Measurements from ENCODE around the gene WDR36.

GRCh38 chr5:111153945-111154344 lies 61.8 kb downstream of the WDR36 start:
- TF ChIP-seq POLR2A (IDR thresholded peaks at IDR 0.05; ENCODE audit: low read length) = no peak
- TF ChIP-seq, protein P1, sequence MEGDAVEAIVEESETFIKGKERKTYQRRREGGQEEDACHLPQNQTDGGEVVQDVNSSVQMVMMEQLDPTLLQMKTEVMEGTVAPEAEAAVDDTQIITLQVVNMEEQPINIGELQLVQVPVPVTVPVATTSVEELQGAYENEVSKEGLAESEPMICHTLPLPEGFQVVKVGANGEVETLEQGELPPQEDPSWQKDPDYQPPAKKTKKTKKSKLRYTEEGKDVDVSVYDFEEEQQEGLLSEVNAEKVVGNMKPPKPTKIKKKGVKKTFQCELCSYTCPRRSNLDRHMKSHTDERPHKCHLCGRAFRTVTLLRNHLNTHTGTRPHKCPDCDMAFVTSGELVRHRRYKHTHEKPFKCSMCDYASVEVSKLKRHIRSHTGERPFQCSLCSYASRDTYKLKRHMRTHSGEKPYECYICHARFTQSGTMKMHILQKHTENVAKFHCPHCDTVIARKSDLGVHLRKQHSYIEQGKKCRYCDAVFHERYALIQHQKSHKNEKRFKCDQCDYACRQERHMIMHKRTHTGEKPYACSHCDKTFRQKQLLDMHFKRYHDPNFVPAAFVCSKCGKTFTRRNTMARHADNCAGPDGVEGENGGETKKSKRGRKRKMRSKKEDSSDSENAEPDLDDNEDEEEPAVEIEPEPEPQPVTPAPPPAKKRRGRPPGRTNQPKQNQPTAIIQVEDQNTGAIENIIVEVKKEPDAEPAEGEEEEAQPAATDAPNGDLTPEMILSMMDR (IDR thresholded peaks at IDR 0.05) = no peak
- TF ChIP-seq, protein P2, sequence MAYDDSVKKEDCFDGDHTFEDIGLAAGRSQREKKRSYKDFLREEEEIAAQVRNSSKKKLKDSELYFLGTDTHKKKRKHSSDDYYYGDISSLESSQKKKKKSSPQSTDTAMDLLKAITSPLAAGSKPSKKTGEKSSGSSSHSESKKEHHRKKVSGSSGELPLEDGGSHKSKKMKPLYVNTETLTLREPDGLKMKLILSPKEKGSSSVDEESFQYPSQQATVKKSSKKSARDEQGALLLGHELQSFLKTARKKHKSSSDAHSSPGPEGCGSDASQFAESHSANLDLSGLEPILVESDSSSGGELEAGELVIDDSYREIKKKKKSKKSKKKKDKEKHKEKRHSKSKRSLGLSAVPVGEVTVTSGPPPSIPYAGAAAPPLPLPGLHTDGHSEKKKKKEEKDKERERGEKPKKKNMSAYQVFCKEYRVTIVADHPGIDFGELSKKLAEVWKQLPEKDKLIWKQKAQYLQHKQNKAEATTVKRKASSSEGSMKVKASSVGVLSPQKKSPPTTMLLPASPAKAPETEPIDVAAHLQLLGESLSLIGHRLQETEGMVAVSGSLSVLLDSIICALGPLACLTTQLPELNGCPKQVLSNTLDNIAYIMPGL (CRISPR knock-in tag; IDR thresholded peaks at IDR 0.05; ENCODE audit: borderline replicate concordance) = no peak
- TF ChIP-seq TP53 (CRISPR knock-in tag; IDR thresholded peaks at IDR 0.05) = no peak
- no peak for TF ChIP-seq EP300 (IDR thresholded peaks at IDR 0.05)
- no peak for TF ChIP-seq SMC3 (IDR thresholded peaks at IDR 0.05)
- no peak for TF ChIP-seq KDM1A (IDR thresholded peaks at IDR 0.05; ENCODE audit: low read depth)
- TF ChIP-seq ZSCAN20 (CRISPR knock-in tag; IDR thresholded peaks at IDR 0.05) = no peak
- no peak for TF ChIP-seq RNF2 (IDR thresholded peaks at IDR 0.05; ENCODE audit: borderline replicate concordance, low read depth)
- TF ChIP-seq NPAS2 (CRISPR knock-in tag; IDR thresholded peaks at IDR 0.05; ENCODE audit: borderline replicate concordance) = no peak
- no peak for TF ChIP-seq CBX8 (IDR thresholded peaks at IDR 0.05)
- TF ChIP-seq, protein P3, sequence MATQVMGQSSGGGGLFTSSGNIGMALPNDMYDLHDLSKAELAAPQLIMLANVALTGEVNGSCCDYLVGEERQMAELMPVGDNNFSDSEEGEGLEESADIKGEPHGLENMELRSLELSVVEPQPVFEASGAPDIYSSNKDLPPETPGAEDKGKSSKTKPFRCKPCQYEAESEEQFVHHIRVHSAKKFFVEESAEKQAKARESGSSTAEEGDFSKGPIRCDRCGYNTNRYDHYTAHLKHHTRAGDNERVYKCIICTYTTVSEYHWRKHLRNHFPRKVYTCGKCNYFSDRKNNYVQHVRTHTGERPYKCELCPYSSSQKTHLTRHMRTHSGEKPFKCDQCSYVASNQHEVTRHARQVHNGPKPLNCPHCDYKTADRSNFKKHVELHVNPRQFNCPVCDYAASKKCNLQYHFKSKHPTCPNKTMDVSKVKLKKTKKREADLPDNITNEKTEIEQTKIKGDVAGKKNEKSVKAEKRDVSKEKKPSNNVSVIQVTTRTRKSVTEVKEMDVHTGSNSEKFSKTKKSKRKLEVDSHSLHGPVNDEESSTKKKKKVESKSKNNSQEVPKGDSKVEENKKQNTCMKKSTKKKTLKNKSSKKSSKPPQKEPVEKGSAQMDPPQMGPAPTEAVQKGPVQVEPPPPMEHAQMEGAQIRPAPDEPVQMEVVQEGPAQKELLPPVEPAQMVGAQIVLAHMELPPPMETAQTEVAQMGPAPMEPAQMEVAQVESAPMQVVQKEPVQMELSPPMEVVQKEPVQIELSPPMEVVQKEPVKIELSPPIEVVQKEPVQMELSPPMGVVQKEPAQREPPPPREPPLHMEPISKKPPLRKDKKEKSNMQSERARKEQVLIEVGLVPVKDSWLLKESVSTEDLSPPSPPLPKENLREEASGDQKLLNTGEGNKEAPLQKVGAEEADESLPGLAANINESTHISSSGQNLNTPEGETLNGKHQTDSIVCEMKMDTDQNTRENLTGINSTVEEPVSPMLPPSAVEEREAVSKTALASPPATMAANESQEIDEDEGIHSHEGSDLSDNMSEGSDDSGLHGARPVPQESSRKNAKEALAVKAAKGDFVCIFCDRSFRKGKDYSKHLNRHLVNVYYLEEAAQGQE (IDR thresholded peaks at IDR 0.05) = no peak
